Measurements from ENCODE around the gene ATP10A.

The ATP10A gene

GRCh38 chr15:25742041-25742730 lies 120.9 kb downstream of the ATP10A start:
- H3K27me3 ChIP-seq (ENCODE audit: insufficient read depth, low read depth): no peaks in the 10 kb centered on the region
- no peak overlapping the region for H3K27ac ChIP-seq
- H3K79me2 ChIP-seq (ENCODE audit: insufficient read depth, low read depth): no peaks in the 10 kb centered on the region
- TF ChIP-seq, protein P1, sequence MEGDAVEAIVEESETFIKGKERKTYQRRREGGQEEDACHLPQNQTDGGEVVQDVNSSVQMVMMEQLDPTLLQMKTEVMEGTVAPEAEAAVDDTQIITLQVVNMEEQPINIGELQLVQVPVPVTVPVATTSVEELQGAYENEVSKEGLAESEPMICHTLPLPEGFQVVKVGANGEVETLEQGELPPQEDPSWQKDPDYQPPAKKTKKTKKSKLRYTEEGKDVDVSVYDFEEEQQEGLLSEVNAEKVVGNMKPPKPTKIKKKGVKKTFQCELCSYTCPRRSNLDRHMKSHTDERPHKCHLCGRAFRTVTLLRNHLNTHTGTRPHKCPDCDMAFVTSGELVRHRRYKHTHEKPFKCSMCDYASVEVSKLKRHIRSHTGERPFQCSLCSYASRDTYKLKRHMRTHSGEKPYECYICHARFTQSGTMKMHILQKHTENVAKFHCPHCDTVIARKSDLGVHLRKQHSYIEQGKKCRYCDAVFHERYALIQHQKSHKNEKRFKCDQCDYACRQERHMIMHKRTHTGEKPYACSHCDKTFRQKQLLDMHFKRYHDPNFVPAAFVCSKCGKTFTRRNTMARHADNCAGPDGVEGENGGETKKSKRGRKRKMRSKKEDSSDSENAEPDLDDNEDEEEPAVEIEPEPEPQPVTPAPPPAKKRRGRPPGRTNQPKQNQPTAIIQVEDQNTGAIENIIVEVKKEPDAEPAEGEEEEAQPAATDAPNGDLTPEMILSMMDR (conservative IDR thresholded peaks at IDR 0.05; ENCODE audit: low read depth, low read length): no peak
- no peak overlapping the region for H2AFZ ChIP-seq (ENCODE audit: low read depth)
- H3K9ac ChIP-seq: no peak overlapping the region
- H3K4me3 ChIP-seq (IDR thresholded peaks at IDR 0.05; ENCODE audit: insufficient read depth, low read depth, low read length): no peak overlapping the region
- H3K4me2 ChIP-seq: no peak overlapping the region
- no peaks in the 10 kb centered on the region for H3K36me3 ChIP-seq (ENCODE audit: insufficient read depth)
- H4K20me1 ChIP-seq (ENCODE audit: insufficient read depth): no peaks in the 10 kb centered on the region
- no peaks in the 10 kb centered on the region for H3K4me1 ChIP-seq (ENCODE audit: low read depth, poor library complexity, severe bottlenecking)

- H3K36me3 ChIP-seq (ENCODE audit: insufficient read depth): no peaks in the 10 kb centered on the region
- no peak overlapping the region for H2AFZ ChIP-seq (ENCODE audit: low read depth)
- H3K4me3 ChIP-seq (IDR thresholded peaks at IDR 0.05; ENCODE audit: insufficient read depth, low read depth, low read length): no peak overlapping the region
- no peak overlapping the region for H3K4me2 ChIP-seq
- no peaks in the 10 kb centered on the region for H3K4me1 ChIP-seq (ENCODE audit: low read depth, poor library complexity, severe bottlenecking)
- H3K79me2 ChIP-seq (ENCODE audit: insufficient read depth, low read depth): no peaks in the 10 kb centered on the region
- H4K20me1 ChIP-seq (ENCODE audit: insufficient read depth): no peaks in the 10 kb centered on the region
- H3K27me3 ChIP-seq (ENCODE audit: insufficient read depth, low read depth): no peaks in the 10 kb centered on the region
- H3K27ac ChIP-seq: no peak overlapping the region
- TF ChIP-seq, protein P1 (conservative IDR thresholded peaks at IDR 0.05; ENCODE audit: low read depth, low read length): no peak
- no peak overlapping the region for H3K9ac ChIP-seq
Observed at GRCh38 chr15:25741256-25741580, 121.9 kb downstream of the ATP10A start.

DNA sequence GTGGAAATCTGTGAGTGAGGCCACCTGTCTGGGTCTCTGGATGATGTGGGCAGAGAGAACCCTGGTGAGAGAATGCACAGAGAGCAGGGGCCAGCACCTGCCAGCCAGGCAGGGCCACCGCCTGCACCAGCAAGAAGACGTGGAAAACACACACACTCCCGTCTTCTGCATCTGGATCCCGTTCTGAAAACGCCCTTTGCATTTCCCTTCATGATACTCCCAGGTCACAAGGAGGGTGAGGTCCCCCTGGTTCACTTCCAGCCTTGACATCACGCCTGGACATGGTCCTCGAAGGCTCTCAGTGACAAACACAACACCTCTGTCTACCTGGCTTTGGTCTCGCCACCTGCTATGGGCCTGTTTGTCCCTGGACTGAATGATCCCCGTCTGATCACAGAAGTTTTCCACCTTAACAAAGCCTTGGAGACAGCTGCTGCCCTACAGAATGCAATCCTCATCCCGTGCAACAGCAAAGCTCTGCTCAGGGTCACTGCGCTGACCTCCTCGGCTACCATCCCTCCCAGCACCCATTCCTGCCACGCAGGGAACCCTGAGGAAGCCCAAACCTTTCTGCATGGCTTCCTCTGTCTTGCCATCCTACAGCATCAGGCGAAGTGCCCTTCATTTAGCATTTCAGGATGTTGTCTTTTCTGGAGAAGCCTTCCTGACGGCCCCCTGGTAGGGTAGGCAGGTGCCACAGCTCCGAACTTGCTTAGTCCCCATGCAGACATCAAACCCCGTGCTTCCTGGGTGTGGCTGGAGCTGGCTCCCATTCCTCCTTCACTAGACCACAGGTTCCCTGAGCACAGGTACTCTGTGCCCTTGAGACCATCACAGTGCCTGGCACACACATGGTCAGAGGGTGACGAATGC lies 122.5 kb downstream of the ATP10A start:
- no peaks in the 10 kb centered on the region for H4K20me1 ChIP-seq (ENCODE audit: insufficient read depth)
- no peaks in the 10 kb centered on the region for H3K27me3 ChIP-seq (ENCODE audit: insufficient read depth, low read depth)
- H3K4me3 ChIP-seq (IDR thresholded peaks at IDR 0.05; ENCODE audit: insufficient read depth, low read depth, low read length): no peak overlapping the region
- no peaks in the 10 kb centered on the region for H3K79me2 ChIP-seq (ENCODE audit: insufficient read depth, low read depth)
- no peak overlapping the region for H2AFZ ChIP-seq (ENCODE audit: low read depth)
- H3K4me1 ChIP-seq (ENCODE audit: low read depth, poor library complexity, severe bottlenecking): no peaks in the 10 kb centered on the region
- H3K36me3 ChIP-seq (ENCODE audit: insufficient read depth): no peaks in the 10 kb centered on the region
- TF ChIP-seq, protein P1 (conservative IDR thresholded peaks at IDR 0.05; ENCODE audit: low read depth, low read length): no peak
- H3K9ac ChIP-seq: no peak overlapping the region
- H3K4me2 ChIP-seq: no peak overlapping the region
- no peak overlapping the region for H3K27ac ChIP-seq

DNA sequence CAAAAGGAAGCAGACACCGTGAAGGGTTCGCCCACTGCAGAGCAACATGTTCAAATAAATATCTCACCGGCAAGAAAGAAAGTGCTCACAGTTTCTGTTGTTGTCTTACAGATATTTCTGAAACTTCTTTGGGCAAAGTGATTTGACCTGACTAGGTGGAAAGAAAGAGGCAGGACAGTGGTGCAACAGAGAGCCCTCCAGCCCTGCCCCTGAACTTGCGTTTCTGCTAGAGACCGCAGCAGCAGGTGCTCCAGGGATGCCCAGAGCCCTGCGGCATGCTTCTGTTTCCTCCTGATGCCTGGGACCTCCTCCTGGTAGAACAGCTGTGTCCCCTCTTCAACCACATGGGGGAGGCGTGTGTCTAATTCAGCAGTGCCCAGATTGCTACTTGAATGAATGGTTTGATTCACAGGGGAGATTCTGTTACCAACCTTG lies 123.4 kb downstream of the ATP10A start:
- H3K36me3 ChIP-seq (ENCODE audit: insufficient read depth): no peaks in the 10 kb centered on the region
- no peaks in the 10 kb centered on the region for H4K20me1 ChIP-seq (ENCODE audit: insufficient read depth)
- no peak overlapping the region for H3K27ac ChIP-seq
- no peak overlapping the region for H3K9ac ChIP-seq
- no peak overlapping the region for H2AFZ ChIP-seq (ENCODE audit: low read depth)
- H3K4me2 ChIP-seq: no peak overlapping the region
- H3K27me3 ChIP-seq (ENCODE audit: insufficient read depth, low read depth): no peaks in the 10 kb centered on the region
- H3K4me3 ChIP-seq (IDR thresholded peaks at IDR 0.05; ENCODE audit: insufficient read depth, low read depth, low read length): no peak overlapping the region
- no peaks in the 10 kb centered on the region for H3K79me2 ChIP-seq (ENCODE audit: insufficient read depth, low read depth)
- no peaks in the 10 kb centered on the region for H3K4me1 ChIP-seq (ENCODE audit: low read depth, poor library complexity, severe bottlenecking)
- TF ChIP-seq, protein P1 (conservative IDR thresholded peaks at IDR 0.05; ENCODE audit: low read depth, low read length): no peak
